Measurements from ENCODE around the gene GPR27.
A peak's percentile ranks its signal among the peaks of the same experiment; 100 is the strongest.

Gene GPR27, protein sequence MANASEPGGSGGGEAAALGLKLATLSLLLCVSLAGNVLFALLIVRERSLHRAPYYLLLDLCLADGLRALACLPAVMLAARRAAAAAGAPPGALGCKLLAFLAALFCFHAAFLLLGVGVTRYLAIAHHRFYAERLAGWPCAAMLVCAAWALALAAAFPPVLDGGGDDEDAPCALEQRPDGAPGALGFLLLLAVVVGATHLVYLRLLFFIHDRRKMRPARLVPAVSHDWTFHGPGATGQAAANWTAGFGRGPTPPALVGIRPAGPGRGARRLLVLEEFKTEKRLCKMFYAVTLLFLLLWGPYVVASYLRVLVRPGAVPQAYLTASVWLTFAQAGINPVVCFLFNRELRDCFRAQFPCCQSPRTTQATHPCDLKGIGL

DNA sequence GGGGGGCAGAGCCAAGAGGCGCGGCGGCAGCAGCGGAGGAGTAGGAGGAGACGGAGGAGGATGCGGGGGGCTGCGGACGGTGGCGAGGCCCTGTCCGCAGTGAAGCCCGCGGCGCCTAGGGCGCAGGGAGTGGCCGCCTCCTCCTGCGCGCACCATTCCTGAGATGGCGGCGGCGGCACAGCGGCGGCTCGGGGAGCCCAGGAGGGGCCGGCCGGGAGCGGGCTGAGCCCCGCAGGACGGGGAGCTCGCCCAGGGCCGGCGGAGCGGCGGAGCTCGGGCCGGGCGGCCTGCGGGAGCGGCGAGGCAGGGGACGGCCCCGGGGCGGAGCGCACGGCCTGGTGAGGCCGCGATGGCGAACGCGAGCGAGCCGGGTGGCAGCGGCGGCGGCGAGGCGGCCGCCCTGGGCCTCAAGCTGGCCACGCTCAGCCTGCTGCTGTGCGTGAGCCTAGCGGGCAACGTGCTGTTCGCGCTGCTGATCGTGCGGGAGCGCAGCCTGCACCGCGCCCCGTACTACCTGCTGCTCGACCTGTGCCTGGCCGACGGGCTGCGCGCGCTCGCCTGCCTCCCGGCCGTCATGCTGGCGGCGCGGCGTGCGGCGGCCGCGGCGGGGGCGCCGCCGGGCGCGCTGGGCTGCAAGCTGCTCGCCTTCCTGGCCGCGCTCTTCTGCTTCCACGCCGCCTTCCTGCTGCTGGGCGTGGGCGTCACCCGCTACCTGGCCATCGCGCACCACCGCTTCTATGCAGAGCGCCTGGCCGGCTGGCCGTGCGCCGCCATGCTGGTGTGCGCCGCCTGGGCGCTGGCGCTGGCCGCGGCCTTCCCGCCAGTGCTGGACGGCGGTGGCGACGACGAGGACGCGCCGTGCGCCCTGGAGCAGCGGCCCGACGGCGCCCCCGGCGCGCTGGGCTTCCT lies at the start of gene GPR27:
Gene GPR27, plus strand, starts transcription at position 155 of the 909 bp plus-strand sequence. Its CDS starts 195 bp downstream, at position 350.
- DNase-seq (ENCODE audit: low spot score), result no peak

DNA sequence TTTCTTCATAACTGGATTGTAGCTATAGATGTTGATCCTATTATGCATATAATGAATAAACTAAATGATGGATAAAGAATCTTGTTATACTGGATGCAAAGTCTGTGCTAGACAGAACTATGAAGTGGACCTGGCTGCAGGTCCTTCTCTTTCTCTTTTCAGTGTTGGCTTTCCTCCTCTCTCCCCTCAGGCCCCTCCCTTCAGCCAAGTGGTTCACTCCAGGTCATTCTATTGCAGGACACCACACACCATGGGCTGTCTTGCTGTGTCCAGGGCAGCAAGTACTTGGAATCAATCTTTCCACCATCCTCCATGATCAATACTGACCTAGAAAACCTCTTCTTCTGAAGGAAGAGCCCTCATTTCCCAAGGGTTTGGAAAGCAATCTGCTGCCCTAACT lies 48.7 kb upstream of the GPR27 start:
- no peak for DNase-seq (ENCODE audit: low spot score)

DNA sequence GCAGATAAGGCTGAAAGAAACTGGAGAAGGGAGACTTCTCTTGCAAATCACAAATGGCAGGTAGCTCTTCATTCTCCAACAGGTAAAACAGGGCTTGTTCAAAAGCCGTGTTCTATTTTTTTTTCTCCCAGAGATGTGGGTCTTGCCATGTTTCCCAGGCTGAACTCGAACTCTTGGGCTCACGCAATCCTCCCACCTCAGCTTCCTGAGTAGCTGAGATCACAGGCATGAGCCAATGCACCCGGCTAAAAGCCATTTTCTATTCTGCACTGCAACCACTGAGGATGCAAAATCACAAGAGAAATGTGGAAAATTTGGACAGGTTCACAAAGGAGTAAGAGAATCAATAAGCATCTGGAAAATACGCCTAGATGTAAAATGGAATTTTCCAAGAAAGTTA lies 48.0 kb upstream of the GPR27 start:
- no peak for DNase-seq (ENCODE audit: low spot score)

DNA sequence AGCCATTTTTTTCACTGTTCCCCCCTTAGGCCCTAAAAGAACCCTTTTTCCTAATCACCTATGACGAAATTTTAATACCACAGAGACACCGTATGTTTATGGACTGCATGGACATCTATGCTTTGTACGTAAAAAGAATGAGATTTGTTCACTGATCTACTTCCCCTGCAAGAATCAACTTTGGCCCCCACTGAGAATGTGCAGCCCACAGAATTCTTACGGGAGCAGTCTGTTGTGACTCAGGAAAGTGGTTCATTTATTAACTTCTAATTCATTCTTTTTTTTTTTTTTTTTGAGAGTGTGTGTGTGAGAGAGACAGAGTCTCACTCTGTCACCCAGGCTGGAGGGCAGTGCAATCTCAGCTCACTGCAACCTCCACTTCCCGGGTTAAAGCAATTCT lies 46.1 kb upstream of the GPR27 start:
- DNase-seq (ENCODE audit: low spot score), result no peak

DNA sequence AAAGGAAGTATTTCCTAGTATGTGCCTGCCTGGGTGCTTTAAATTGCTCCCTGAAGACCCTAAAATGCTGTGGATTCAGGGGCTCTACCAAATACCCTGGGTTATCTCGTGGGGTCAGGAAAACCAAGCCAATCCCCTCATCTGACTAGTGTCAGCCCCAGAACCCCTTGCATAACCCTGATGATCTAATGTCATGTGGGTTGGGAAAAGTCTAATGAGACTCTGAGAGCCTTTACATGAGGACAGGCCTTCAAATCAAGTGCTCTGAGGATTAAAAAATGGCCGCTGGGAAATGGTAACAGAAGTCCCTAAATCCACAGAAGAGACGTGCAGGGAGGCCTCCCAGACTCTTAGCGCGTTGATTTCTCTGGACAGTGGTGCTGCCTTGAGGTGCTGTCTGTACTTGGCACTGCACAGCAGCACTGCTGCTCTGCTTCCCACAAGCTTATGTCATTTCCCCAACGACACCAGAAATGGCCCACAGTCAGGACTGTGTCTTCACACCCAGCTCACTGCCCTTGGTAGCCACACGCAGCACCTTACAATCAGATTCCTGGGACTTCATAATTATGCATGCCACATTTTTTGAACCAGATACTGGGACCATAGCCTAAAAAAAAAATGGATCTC lies 45.1 kb upstream of the GPR27 start:
- DNase-seq (ENCODE audit: low spot score), result no peak

DNA sequence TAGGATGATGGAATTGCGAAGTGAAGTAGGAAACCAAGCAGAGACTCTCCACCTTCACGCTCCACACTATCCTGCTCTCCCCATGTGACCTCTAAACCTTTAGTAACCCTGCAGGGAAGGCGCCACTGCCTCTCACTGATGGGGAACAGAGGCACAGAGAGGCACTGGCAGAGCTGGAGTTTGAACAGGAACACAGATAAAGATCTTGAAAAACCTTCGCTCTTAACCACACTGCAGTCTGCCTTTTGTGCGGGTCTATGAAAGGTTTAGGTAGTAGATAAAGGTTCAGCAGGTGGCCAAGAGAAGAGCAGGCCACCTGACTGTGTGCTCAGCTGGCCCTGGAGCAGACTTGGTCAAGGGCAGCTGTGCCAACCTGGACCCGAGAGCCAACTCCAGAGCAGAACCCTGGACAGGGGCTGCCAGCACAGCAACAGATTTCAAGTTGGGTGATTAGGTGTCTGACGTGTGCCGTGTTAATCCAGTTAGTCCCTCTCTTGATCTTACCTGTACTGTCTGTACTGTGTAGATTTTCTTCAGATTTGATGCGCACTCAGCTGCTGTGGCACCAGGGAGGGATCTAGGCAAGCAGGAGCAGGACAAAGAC lies 43.6 kb upstream of the GPR27 start:
- DNase-seq (ENCODE audit: low spot score), result no peak

DNA sequence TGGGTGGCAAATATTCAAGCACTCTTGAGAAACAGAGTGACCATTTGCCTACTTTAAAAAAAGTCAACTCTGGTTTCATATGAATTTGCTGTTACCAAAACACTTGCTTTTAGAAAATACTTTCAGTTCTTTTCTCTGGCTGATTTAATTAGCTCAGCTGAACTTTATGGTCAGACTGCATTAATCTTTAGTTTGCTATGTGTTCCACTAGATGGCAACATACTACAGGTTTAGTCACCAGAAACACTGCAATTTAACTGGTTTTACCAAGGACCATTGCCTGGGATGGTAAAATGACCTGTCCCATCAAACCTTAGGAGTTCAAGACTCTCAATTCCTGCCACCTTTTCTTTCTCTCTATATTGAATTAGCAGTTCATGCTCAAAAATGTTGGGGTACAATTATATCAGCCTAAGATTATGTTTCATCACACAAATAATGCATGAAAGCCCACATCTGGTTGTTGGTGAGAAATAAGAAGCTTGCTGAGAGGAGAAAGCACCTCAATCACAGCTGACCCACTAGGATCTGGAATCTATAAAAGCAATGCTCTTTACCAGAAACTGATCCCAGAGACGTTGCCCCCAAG lies 42.7 kb upstream of the GPR27 start:
- peak; percentile 71 for DNase-seq (ENCODE audit: low spot score)

DNA sequence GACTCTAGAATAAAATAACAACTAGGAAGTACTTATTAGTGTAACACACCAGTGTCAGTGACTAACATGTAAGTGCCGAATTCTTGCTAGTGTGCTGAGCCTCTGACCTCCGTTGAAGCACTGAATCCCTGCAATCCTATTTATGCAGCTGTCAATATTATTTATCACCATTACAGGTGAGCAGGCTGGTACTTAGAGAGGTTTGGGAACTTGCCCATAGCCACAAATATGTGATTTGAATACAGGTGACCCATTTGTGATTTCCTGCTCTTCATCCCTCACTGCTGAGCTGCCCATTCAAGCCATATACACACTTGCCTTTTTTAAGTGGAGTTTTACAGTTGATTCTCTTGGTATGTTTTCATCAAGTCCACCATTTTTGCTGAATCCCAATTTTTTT lies 40.6 kb upstream of the GPR27 start:
- no peak for DNase-seq (ENCODE audit: low spot score)

DNA sequence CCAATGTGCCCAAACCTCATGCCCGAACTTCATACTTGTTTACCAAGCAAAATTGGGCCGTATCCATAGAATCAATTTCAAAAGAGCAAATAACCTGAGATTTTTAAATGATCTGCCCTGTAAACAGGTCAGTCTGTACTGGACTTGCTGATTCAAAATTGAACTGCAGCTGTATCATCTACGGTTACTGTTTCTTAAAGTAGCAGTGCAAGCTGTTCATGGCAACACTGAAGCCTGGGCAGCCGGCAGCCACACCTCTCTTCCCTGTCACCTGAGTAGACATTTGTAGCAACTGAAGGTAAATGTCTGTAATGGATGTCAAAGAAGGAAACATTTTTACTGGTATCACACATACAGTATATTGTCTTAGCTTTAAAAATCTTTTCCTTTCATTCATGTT lies 39.1 kb upstream of the GPR27 start:
- DNase-seq (ENCODE audit: low spot score), result no peak

DNA sequence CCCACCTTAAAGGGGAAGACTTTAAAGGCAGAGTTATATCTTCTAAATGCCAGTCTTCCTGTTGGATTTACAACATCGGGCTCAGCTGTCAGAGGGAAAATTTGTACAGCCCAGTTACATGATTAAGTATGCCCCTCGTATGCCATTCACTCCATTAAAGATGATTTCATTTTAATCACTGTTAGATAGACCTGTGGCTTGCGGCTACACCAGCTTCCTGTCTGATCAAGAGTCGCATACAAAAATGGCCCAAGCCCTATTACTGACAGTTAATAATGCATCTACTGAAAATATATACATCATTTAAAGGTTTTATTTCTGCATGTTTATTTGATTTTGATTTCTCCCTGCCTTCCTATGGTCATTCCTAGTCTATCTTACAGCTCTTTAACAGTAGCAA lies 35.6 kb upstream of the GPR27 start:
- DNase-seq (ENCODE audit: low spot score), result peak; percentile 60

DNA sequence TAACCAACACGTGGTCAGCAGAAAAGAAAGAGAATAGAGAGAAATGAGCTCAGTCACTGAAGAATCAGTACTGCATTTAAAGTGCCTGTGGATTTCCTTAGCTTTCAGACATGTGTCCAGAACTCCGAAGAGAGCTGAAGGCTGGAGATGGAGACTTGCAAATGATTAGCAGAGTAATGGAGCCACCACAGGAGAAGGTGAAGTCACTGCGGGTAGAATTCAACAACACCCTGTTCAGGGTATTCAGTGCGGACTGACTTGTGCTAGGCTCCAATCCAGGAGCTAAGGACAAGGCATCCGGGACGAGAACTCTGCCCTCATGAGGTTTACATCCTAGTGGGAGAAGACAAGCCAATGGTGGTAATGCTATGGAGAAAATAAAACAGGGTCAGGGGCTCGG lies 32.7 kb upstream of the GPR27 start:
- DNase-seq (ENCODE audit: low spot score), result no peak

DNA sequence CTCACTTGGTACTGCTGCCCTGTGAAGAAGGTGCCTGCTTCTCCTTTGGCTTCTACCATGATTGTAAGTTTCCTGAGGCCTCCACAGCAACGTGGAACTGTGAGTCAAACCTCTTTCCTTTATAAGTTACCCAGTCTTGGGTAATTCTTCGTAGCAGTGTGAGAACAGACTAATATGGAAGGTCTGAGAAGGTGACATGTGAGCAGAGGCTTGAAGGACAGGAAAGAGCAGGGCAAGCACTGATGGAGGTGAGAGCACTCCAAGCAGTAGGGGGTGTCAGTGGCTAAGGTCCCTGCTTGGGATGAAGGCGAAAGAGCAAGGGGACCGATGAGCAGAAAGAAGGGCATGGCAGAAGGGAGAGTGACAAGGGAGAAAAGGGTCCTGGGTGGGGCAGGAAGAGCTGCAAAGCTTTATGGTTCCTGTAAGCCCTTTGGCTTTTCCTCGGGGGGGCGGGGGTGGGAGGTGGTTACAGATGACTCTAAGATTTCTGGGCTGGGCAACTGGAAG lies 32.0 kb upstream of the GPR27 start:
- DNase-seq (ENCODE audit: low spot score), result peak; percentile 71

DNA sequence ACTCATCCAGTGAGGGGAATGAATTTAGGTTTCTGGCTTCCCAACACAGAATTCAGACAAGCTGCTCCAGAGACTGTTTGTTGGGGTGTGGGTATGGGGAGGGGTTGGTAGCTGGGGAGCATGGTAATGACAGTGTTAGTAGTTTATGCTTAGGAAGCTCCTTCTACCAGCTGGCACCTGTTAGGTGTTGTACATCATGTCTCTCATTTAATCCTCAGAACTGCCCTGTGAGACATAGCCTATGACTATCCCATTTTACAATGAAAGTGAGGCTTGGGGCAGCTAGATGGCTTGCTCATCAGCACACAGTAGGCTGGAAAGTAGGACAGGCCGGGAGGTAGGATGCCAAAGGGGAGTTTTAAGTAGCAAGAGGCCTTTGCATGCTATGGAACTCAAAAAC lies 31.0 kb upstream of the GPR27 start:
- no peak for DNase-seq (ENCODE audit: low spot score)

DNA sequence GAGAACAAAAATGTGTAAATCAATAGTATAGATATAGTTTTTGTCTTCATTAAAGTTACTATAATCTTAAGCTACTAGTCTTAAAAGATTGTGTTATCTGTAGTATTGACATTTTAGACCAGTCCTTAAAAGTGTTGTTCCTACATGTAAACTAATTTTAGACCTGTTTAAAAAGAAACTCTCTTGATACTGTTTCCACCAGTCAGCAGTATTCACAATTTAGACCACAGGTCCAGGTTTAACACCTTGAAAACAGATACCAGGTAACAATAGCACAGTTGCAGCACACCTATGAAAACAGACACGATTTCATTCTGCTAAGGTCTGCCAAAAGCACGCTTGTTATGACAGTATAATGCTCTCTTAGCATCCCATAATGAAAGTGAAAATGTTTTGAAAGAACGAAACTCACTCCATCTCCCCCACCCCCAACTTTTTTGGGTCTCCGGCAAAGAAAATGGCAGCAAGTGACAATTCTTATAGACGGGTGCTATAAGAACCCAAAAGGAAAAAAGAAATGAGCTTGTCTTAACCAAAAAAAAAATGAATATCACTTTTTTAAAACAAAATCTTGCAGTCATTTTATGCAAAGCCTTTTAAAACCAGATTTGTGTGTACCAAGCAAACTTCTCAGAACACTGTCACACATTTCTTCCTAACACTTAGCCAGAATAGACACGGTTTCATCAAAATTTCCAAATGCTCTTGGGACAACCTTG lies 30.0 kb upstream of the GPR27 start:
- peak; percentile 71 for DNase-seq (ENCODE audit: low spot score)

DNA sequence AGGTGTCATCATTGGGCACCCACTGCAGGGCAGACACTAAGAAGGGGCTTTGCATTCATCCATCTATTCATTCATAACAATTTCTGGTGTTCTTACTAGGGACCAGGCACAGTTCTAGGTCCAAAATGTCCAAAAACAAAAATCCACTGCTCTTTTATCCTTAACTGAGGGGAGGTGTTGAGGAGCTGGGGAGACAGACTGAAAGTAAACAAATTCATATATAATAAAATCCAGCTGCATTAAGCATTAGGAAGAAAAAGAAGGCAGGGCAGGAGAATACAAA lies 29.5 kb upstream of the GPR27 start:
- no peak for DNase-seq (ENCODE audit: low spot score)

DNA sequence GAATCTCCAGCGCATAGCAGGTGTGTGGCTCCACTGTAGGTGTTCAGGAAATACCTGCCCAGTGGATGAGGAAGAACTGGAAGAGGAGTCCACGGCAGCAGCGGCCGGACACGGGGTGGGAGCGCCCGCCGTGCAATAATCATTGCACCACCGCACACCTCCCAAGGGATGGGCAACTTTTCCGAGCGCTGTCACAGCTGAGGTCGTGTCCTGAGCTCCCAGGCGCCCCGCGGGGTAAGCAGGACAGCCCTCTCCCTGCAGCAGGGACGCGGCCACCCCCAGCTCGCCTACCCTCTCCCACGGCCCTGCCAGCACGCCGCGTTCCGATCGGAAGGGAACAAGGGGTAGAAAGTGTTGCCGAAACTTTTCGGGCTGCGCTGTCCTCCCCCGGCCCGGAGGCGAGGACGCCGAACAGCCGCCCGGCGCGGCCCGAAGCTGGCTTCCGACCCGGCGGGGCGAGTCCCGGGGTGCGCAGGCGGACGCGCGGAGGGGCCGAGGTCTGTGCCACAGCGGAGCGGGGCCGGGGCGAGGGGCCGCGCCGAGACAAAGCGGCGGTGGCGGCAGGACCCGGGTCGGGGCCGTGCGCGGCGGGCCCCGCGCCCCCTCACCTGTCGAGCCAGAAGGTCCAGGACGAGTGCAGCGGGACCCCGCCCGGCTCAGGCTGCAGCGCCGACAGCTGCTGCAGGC lies 28.9 kb upstream of the GPR27 start:
- no peak for DNase-seq (ENCODE audit: low spot score)

DNA sequence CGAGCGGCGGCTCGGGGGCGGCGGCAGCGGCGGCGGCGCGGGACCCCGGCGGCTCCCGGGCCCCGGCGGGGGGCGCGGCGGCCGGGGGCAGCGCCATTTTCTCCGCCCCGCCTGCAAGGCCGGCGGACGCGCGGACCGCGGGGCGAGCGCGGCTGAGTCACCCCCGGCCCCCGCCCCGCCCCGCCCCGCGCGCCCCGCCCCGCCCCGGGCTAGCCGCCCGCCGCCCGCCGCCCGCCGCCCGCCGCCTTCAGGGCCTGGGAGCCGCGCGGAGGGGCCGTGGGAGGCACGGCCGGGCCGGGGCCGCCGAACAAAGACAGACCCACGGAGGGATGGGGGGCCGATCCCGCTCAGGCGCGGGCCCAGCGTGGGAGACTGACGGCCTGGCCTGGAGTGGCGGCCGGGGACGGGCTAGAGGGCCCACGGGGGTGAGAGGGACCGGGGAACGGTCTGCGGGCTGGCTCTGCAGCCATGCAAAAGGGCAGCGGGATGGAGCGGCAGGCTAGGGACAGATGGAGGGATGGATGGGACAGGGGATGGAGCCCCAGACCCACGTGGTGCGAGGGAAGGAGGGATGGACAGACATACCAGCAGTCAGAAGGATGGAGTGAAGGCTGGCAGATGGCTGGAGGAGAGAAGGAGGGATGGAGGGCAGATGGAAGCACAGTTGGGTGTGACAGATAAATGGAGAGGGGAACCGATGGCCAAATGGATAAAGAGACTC lies 28.2 kb upstream of the GPR27 start, which contains the start of gene EIF4E3:
Gene EIF4E3, minus strand, starts transcription at position 132 of the 721 bp plus-strand sequence. Its CDS starts 35 bp downstream, at position 97.
- DNase-seq (ENCODE audit: low spot score), result no peak

DNA sequence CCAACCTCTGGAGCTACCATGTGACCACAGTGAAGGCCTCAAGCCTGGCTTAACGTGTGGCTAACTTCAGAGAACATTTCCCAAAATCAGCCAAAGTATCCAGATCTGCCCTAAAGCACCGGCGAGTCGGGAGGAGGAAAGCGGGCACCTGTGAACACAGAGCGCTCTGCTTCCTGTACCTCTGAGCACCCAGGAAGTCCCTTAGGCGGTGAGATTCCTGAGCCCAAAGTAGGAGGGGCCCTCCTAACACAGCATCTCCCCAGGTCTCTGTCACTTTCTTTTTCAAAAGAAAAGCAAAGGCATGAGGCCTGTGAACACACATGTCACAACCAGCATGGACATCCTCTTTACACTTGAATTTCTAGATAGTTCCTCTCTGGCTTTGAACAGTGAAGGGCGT lies 27.5 kb upstream of the GPR27 start:
- DNase-seq (ENCODE audit: low spot score), result peak; percentile 68

DNA sequence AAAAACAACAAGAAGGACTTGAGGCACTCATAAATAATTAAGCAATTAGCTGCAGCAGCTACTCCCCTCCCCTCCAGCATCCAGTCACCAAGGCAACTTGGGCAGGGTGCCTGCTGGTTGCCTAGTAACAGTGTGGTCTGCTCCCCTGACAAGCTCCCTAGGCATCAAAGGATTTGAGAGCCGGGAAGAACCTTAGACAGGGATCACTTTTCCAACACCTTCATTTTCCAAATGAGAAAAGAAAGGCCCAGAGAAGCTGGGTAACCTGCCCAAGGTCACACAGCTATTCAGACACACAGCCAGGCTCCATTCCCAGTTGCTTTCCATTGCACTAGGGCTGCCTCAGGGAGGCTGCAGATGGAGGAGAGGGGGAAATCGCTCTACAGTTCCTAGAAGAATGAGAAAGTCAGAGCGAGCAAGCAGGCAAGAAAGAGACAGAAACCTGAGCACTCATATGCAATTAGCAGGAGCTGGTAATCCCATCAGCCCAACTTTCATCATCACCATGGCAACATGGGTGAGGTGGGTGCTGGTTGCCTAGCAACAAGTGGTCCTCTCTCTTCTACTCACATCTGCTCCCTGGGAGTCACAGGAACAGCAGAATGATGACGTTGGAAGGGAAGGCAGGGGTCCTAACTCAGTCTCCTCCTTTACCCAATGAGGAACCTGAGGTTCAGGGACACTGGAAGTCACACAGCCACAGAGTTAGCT lies 24.9 kb upstream of the GPR27 start:
- DNase-seq (ENCODE audit: low spot score), result peak; percentile 51

Data from CD4-positive, alpha-beta T cell treated with Interleukin-2 at 100 ng/mL for 4 hours (primary cell).